ENCODE results near the gene CEACAM6. TPM values are rescaled to one million over a fixed set of nuclear protein-coding genes. Genes with fewer than 3 reads are reported as not detected.

CEACAM6 gene
- total RNA-seq, 1 donor: 0.10 TPM

Other genes starting within 250 kb of the CEACAM6 start
- 3.9 TPM for gene CEACAM21, start 179.4 kb upstream of the CEACAM6 start, total RNA-seq
- gene CEACAM4, start 128.5 kb upstream of the CEACAM6 start, total RNA-seq: 3.9 TPM
- gene CEACAM7, start 67.3 kb upstream of the CEACAM6 start, total RNA-seq: not detected
- not detected for gene CEACAM5, start 46.9 kb upstream of the CEACAM6 start, total RNA-seq
- 0.52 TPM for gene CEACAM3, start 41.1 kb downstream of the CEACAM6 start, total RNA-seq
- not detected for gene LYPD4, start 89.2 kb downstream of the CEACAM6 start, total RNA-seq
- gene DMRTC2, start 89.5 kb downstream of the CEACAM6 start, total RNA-seq: not detected
- 1,086 TPM for gene RPS19, start 104.7 kb downstream of the CEACAM6 start, total RNA-seq
- gene CD79A, start 121.7 kb downstream of the CEACAM6 start, total RNA-seq: 47.3 TPM
- 200 TPM for gene ARHGEF1, start 127.7 kb downstream of the CEACAM6 start, total RNA-seq
- gene ERFL, start 172.9 kb downstream of the CEACAM6 start, total RNA-seq: 0.21 TPM
- 44.6 TPM for gene RABAC1, start 203.8 kb downstream of the CEACAM6 start, total RNA-seq
- 1.7 TPM for gene ATP1A3, start 238.7 kb downstream of the CEACAM6 start, total RNA-seq